ENCODE measurements around the gene ARMC10.
"Not testable (repeated sequence)": the region's sequence is repeated elsewhere in the genome, so short reads cannot be mapped to it uniquely, and the experiment has no call there.

ARMC10 gene

DNA sequence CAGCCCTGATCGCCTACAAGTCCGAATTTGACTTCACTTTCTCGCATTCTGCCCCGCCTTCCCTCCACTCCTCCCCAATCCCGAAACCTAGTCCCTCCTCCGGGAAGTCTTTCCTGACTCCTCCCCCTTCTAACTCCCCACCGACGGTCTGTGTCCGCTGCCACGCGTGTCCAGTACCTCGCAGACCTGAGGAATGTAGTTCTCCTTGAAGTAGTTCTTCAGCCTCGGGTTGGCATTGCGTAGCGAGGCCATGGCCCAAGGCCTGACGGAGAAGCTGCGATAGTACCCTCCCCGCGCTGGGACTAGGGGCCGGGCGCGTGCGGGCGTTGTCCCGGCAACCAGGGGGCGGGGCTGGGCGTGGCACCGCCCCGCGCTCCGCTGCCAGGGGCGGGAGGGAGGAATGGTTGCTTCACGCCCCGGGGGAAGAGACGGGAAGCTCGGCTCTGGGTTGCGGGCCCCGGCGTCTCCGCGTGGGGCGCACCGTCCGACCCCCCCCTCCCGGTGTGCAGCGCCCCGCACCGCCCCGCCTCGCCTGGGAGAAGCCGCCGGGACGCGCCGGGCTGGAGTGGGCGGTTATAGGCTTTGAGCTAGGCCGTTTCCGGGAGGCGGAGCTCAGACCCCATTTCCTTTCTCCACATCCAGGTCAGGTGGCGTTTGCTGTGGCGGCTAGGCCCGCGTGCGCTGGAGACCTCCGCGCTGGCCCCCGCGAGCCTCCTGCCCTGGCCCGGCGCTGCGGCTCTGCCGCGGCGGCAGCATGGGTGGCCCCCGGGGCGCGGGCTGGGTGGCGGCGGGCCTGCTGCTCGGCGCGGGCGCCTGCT, at the start of gene ARMC10, which contains the start of gene FBXL13:
TSS of gene ARMC10 (plus strand) at position 622 of the 818 bp plus-strand sequence. CDS start at position 755, 133 bp downstream.
TSS of gene FBXL13 (minus strand) at position 278 of the 818 bp plus-strand sequence.
- peak; percentile 84 to 87 for DNase-seq

DNA sequence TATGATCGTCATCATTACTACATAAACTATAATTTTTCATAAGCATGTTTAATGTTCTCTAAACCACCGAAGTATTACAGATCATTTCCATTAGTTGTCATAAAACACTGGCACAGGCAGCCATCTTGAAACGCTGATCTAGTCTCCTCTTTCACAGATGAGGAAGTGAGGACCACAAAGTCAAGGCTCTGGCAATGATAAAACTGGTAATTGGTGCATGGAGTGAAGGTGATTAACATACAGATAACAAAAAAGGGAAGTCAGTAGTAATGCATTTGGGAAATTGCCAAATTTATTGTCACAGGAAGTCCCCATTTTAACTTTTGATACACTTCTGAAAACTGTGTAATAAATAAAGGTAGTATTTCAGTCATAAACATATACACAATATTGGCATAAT, 49.6 kb upstream of the ARMC10 start:
- DNase-seq, result no peak

DNA sequence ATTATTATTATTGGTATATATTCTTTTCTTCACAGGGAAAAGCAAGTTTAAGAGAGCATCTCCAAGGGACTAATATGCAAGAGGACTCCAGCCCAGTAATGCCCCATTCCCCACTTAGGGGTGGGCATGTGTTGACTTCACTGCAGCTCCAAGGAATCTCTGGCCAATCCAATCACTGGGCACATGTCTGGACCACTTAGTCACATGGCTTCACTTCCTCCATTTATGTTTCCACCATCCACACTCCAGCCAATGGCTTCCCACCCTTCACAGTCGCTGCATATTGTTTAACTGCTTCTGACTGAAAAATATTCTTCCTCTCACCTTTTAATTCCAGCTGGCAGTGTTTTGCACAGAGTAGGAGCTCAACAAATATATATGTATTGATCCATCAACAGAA, 43.9 kb upstream of the ARMC10 start:
- no peak for DNase-seq

DNA sequence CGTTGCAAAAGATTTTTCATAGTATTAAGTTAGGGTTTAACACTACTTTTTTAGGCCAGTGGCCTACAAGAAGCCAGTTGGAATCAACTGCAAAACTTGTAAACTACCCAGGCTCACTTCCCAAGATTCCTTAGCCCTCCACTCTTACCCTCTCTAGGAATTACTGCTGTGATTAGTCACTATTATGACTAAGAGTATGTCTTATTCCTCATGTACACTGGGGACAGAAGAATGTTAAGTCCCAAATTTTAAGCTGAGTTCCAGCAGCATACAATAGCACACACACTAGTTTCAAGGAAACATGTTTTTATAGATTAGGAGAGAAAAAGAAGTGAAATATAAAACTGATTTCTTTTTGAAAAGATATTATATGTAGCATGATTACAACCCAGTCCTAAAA, 43.2 kb upstream of the ARMC10 start:
- DNase-seq, result no peak

DNA sequence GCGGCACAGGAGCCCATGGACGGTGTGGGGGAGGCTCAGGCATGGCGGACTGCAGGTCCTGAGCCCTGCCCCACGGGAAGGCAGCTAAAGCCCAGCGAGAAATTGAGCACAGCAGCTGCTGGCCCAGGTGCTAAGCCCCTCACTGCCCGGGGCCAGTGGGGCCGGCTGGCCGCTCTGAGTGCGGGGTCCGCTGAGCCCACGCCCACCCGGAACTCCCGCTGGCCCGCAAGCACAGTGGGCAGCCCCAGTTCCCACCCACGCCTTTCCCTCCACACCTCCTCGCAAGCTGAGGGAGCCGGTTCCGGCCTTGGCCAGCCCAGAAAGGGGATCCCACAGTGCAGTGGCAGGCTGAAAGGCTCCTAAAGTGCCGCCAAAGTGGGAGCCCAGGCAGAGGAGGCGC, 40.6 kb upstream of the ARMC10 start:
- DNase-seq, result not testable (repeated sequence)

DNA sequence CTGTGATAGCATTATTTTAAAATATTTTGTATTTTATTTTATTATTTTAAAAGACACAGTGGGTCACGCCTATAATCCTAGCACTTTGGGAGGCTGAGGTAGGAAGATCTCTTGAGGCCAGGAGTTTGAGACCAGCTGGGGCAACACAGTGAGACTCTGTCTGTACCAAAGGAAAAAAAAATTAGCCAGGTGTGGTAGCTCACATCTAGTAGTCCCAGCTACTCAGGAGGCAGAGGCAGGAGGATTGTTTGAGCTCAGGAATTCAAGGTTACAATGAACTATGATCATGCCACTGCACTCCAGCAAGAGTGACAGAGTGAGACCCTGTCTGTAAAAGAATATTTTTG, 37.5 kb upstream of the ARMC10 start:
- no peak for DNase-seq

DNA sequence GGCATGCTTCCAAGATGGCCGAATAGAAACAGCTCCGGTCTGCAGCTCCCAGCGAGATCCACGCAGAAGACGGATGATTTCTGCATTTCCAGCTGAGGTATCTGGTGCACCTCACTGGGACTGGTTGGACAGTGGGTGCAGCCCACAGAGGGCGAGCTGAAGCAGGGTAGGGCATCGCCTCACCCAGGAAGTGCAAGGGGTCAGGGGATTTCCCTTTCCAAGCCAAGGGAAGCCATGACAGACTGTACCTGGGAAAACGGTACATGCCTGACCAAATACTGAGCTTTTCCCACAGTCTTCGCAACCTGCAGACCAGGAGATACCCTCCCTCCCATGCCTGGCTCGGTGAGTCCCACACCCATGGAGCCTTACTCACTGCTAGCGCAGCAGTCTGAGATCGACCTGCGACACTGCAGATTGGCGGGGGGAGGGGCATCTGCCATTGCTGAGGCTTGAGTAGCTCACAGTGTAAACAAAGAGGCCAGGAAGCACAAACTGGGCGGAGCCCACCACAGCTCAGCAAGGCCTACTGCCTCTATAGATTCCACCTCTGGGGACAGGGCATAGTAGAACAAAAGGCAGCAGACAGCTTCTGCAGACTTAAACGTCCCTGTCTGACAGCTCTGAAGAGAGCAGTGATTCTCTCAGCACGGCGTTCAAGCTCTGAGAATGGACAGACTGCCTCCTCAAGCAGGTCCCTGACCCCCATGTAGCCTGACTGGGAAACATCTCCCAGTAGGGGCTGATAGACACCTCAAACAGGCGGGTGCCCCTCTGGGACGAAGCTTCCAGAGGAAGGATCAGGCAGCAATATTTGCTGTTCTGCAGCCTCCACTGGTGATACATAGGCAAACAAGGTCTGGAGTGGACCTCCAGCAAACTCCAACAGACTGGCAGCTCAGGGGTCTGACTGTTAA, 36.9 kb upstream of the ARMC10 start:
- DNase-seq, result peak; percentile 63 to 71

DNA sequence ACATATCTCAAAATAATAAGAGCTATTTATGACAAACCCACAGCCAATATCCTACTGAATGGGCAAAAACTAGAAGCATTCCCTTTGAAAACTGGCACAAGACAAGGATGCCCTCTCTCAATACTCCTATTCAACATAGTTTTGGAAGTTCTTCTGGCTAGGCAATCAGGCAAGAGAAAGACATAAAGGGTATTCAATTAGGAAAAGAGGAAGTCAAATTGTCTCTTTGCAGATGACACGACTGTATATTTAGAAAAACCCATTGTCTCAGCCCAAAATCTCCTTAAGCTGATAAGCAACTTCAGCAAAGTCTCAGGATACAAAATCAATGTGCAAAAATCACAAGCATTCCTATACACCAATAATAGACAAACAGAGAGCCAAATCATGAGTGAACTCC, 33.1 kb upstream of the ARMC10 start:
- DNase-seq, result not testable (repeated sequence)

DNA sequence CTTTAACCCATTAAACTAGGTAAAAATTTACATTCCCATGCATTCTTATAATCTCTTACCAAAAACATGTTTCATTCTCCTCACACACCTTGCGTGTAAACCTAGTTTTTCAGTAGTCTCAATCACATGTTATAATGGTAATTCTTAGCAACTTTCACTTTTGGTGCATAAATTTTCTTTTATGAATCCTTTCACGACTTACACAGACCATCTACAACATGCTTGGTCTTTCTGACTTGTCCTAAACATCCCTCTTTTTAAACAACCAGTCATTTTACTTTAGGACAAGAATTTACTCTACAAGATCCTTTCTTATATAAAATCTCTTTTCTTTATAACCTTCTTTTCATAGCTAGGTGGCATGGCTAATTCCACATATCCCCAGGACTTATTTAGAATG, 26.1 kb upstream of the ARMC10 start:
- DNase-seq, result no peak

DNA sequence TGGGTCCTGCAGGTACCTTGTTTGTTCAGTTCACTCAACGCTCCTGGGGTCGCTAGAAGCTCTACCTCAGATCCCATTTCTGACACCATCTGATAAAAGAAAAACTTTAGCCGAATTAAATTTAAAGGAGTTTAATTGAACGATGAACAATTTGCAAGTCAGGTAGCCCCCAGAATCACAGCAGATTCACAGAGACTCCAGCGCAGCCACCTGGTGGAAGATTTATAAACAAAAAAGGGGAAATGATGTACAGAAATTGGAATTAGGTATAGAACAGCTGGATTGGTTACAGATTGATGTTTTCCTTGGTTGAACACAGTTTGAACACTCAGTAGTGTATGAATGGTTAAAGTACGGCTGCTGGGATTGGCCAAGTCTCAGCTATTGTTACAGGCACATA, 23.4 kb upstream of the ARMC10 start:
- no peak for DNase-seq

DNA sequence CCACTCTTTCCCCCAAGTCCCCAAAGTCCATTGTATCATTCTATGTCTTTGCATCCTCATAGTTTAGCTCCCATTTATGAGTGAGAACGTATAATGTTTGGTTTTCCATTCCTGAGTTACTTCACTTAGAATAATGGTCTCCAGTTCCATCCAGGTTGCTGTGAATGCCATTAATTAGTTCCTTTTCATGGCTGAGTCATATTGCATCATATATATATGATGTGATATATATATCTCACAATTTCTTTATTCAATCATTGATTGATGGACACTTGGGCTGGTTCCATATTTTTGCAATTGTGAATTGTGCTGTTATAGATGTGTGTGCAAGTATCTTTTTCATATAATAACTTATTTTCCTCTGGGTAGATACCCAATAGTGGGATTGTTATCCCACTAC, 18.9 kb upstream of the ARMC10 start:
- DNase-seq, result not testable (repeated sequence)

DNA sequence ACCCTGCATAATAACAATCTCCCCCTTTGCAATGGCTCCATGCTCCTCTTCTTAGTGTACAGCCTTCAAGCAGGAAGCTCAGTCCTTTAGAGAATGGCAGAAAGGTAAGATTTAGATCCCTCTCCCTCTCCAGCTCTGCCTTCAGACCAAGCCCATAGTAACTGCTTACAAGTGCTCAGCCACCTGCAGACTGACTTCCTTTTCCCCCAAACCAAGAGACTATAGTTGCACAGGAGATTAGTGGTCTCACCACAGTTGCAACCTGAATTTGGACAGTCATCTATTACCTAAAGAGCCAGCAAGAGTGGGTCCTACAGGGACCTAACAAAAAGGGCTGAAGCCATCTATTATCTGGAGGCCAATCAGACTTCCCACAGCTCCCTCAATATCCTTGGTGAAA, 16.8 kb upstream of the ARMC10 start:
- no peak for DNase-seq

DNA sequence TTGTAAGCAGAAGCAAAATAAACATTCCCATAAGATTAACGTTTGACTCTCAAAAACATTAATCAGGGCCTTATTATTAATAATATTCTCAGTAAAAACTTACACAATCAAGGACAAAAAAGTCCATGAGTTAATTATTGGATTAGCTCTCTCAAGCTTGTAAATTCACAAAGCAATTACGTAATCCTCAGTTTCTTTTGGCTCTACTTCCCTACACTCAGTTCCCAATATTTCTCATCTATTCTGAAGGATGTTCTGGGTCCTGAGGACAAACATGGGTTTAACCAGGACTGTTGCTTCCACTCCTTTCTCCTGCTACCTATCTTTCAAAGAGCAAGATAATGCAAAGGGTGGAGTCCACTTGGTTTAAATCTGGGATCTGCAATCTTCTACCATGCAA, 15.5 kb upstream of the ARMC10 start:
- DNase-seq, result no peak

DNA sequence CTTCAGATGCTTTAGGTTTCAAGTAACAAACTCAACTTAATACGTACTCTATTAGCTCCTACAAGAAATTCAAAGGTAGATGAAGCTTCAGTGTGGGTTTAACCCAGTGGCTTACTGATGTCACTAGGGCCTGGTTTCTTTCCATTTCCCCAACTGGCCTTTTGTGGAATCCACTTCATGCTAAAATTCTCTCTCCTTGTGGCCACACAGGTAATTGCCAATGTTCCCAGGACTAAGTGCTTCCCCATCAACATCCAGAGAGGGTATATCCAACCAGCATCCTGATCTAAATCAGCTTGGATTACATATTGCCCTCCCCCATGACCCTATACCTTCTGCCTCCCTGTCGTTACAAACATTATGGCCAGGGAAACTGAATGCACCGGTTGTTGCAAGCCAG, 11.0 kb upstream of the ARMC10 start:
- DNase-seq, result no peak

DNA sequence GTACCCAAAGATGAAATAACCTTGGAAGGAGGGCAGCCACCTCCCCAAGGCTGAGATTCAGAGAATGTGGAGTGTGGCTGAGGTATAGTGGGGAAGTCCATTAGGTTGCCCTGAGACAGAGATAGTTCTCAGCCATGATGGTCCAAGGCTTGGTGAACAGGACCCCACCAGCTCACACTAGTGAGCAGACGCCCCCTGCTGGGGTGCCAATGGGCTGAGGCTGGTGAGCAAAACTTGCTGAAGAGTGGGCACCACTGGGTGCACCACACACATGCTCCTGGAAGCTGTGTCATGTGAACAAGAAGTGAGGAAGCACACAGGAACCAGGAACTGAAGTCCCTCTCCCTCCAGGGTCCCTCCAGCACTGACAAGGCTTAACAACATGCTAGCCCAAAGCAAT, 9.3 kb upstream of the ARMC10 start:
- DNase-seq, result peak; percentile 27 to 52

DNA sequence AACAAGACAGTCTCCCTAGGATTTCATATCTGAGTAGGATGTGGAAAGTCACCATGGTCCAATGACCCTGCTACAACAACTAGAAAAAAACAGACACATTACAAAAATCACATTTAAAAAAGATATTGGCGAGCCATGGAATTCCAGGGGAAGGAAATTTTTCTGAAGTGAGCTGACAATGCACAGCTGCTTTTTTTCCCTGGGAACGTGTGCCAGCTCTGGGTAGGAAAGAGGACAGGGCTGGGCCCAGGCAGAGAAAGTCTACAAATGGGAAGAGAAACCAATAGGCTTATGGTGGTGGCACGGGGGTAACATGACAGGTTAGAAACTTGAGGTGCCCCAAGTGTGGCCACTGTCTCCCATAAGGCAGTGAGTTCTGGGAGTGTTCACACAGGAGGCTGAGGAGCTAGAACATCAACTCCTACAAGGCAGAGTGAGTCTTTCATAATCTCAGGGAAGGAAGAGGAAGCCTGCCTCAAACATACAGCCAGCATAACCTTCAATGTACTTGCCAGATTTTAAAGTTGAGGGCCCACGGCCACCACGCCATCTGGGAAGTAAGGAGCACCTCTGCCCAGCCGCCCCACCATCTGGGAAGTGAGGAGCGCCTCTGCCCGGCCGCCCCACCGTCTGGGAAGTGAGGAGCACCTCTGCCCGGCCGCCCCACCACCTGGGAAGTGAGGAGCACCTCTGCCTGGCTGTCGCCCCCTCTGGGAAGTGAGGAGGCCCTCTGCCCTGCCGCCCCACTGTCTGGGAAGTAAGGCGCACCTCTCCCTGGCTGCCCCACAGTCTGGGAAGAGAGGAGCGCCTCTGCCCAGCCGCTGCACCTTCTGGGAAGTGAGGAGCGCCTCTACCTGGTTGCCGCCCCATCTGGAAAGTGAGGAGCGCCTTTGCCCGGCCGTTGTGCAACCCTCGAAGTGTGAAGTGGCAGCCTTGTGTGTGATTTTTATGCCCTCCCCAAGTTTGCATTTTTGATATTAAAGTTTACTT, 6.2 kb upstream of the ARMC10 start:
- no peak for DNase-seq

DNA sequence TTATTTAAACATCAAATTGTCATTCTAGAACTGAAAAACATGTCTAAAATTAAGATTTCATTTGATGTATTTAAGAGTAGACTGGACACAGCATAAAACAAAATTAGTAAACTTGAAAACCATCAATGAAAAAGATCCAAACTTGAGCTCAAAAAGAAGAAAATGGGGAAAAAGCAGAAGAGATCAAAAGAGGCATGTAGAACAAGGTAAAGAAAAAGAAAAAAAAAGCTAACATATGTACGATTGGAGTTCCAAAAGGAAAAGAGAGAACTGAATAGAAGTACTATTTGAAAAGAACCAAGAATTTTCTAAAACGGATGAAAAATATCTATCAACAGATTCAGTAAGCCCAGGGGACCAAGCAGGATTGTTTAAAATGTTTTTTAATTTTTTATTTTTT, 3.9 kb upstream of the ARMC10 start:
- DNase-seq, result no peak

DNA sequence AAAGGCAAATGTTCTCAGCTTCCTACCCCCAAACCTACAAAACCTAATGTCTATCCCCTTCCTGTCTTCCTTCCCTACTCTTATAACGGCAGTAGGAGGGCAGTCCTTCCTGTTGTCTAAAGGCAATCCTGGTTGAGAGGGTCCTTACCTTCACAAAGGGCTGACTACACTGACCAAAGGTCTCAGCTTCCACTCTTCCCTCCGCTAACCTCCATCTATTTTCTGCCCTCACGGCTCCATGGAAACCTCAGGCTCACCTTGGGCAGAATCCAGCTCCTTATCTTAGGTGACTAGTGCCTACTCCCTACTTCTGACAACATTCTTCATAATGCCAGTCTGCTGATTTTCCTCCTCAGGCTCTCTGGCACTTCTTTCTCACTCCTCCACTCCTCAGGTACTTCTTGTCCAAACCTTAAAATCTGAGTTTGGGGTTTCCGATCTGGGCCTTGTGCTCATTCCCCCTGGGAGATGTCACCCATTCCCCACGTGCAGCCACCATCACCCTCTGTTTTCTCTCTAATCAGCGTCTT, 886 bp upstream of the ARMC10 start:
- no peak for DNase-seq

DNA sequence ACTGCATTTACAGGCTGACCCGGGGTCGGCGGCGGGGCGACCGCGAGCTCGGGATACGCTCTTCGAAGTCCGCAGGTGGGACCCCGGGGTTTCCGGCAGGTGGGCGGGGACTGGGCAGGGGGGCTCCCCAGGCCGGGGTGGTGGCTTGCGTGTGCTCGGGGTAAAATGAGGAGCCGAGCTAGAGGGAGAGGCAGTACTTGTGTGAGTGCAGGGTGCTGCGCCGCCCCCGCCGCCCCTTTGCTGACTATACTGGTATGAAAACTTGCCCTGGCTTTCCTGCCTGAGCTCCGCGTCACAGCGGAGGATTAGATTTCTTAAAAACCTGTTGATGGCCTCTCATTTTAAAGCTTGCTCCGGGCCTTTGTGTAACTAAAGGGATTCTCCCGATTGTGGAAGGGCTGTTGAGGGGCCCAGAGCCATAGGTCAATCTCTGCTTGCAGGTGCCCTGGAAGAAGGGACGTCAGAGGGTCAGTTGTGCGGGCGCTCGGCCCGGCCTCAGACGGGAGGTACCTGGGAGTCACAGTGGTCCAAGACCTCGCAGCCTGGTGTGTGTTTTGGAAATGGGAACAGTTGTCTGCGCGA, 488 bp downstream of the ARMC10 start:
- DNase-seq, result peak; percentile 16 to 18

DNA sequence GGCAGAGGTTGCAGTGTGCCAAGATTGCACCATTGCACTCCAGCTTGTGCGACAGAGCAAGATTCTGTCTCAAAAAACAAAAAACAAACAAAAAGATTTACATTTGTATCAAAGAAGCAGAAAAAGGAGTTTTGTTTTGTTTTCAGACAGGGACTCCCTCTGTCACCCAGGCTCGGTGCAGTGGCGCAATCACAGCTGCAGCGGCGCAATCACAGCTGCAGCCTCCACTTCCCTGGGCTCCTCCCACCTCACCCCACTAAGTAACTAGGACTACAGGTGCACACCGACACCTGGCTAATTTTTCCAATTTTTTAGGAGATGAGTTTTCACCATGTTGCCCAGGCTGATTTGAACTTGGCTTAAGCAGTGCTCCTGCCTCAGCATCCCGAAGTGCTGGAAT, 1.8 kb downstream of the ARMC10 start:
- DNase-seq, result no peak

DNA sequence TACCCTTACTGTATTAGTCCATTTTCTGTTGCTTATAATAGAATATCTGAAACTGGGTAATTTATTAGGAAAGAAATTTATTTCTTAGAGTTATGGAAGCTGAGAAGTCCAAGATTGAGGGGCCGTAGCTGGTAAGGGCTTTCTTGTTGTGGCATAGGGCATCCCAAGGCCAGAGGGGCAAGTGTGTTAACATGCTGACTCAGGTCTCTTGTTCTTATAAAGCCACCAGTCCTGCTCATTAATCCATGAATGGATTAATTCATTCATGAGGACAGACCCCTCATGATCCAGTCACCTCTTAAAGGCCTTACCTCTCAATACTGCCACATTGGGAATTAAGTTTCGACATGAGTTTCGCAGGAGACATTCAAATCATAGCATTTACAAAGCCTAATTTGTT, 2.4 kb downstream of the ARMC10 start:
- no peak for DNase-seq

DNA sequence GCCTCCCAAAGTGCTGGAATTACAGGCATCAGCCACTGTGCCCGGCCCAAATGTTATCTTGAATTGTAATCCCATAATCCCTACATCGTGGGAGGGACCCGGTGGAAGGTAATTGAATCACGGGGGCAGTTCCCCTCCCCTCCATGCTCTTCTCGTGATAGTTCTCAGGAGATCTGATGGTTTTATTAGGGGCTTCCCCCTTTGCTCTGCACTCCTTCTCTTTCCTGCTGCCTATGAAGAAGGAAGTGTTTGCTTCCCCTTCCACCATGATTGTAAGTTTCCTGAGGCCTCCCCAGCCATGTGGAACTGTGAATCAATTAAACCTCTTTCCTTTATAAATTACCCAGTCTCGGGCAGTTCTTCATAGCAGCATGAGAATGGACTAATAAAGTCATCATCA, 3.3 kb downstream of the ARMC10 start:
- DNase-seq, result not testable (repeated sequence)

All from SHP77 (cell line).